ENCODE measurements around the gene DNAJB11.
"Not testable (repeated sequence)": the region's sequence is repeated elsewhere in the genome, so short reads cannot be mapped to it uniquely, and the experiment has no call there.

DNAJB11 gene

GRCh38 chr3:186552408-186553031 is 18.0 kb upstream of the DNAJB11 start:
- no peak for DNase-seq (ENCODE audit: low spot score)

GRCh38 chr3:186564586-186564985 is 5.9 kb upstream of the DNAJB11 start:
- no peak for DNase-seq (ENCODE audit: low spot score)

GRCh38 chr3:186566772-186567071 is 3.8 kb upstream of the DNAJB11 start:
- no peak for DNase-seq (ENCODE audit: low spot score)

DNA sequence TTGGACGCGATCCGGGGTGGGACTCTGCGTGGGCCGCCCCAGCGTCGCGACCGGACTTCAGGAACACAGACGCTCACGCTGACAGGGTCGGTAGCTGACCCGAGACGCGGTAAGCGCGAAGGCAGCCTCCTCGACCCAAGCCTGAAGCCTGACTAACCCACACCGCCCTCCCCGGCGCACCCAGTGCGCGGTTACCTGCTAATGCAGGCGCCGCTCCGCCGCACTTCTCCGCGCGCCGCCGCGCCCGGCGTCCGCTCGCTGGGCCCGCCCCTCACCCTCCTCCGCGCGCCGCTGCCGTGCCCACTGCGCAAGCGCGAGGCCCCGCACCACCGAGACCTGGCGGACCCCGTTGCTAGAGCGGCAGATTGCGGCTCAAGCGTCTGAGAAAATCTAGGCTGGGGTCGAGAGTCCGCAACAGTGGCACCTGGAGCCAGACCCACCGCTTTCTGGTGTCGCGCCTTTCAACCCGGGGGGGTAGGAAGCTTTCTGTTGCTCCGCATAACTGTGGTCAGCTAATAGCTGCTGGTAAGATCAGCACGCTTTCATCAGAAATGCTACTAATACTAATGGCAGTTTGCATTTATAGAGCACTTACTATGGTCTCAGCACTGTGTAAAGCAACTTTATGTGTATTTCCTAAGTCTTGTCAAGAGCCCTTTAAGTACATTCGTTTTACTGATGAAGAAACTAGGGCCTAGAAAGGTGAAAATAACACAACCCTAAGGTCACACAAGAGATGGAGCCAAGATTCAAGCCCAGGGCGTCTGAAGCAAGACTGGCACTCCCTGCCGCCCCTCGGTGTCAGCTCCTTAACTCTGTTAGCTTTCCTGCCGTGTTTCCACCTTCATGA is 3.2 kb upstream of the DNAJB11 start, which contains the start of gene TBCCD1:
Gene TBCCD1, minus strand, starts transcription at position 268 of the 850 bp plus-strand sequence. CDS start 3,010 bp downstream, outside the sequence.
- DNase-seq (ENCODE audit: low spot score), result peak; percentile 97

GRCh38 chr3:186569361-186569760 is 1.2 kb upstream of the DNAJB11 start:
- not testable (repeated sequence) for DNase-seq (ENCODE audit: low spot score)

DNA sequence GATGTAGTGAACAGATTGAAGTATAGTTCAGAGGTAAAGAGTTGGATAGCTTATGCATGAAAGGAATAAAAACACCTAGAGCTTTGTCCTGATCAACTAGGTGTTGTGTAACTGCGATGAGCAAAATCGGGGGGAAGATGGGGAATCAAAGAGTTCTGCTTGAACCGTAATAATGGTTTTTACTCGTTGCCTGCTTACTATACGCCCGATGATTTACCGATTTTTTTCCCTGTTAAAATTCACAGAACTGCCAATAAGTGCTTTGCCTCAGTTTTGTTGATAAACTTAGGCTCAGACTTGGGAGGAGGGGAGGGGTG is 783 bp upstream of the DNAJB11 start:
- DNase-seq (ENCODE audit: low spot score), result no peak

DNA sequence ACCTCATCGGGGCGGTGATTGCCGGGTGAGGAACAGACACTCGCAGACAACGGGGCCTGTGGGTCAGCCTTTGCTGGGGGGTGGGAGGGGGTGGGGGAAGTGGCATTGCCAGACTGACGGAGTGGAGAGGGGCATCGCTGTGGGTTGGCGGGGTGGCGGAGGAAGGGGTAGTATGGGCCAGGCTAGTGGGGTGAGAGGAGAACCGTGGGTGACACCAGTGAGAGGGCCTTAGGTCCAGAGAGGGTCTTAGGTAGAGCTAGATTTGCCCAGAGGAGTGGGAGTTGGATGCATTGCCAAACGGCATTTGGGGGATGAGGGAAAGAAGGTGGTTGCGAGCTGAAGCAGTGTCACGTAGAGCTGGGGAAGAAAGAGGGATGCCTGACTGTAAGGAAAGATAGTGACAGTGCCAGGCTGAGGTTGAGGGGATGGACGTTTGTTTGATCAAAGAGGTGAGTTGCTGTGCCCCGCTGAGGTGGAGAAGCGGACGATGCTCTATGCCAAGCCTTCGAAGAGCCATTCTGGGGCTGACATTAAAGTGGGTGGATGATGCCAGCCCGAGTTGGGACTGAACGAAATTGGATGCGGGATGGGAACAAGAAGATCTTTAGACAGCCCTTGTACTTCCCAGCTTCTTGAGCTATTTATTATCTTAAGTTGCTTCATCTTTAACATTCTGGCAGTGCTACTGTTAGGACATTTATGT is 572 bp downstream of the DNAJB11 start:
- no peak for DNase-seq (ENCODE audit: low spot score)

DNA sequence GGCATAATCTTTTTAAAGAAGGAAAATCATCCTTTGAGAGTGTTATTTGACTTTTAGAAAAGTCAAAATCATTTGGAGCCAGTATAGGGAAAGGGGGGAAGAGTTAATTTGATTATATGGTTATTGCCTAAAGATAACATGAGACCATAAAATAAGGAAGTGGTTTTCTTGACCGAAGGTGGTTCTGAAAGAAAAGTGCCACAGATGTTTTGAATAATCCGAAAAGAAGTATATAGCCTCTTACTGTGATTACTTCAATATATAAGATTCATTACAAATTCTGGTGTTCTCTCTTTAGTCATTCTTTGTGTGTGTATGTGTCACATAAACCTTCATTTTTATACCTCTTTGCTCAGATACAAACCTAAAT is 1.1 kb downstream of the DNAJB11 start:
- no peak for DNase-seq (ENCODE audit: low spot score)

- no peak for DNase-seq (ENCODE audit: low spot score)
Observed at GRCh38 chr3:186577521-186577920, 7.0 kb downstream of the DNAJB11 start.

GRCh38 chr3:186580785-186581184 is 10.3 kb downstream of the DNAJB11 start:
- no peak for DNase-seq (ENCODE audit: low spot score)

DNA sequence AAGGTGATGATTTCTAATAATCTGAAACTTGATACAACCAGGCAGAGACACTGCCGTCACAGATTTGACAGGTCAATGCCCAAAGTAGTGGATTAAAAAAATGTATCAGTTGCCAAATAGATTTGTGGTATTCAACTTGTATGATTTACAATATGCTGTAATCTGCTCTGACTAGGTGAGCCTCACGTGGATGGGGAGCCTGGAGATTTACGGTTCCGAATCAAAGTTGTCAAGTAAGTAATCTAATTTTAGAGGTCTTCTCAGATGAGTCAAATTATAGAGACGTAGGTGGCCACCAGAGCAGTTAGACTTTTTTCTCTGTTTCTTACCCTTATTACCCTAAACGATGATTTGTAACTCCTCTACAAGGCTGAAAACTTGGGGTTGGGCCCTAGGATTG is 12.0 kb downstream of the DNAJB11 start:
- no peak for DNase-seq (ENCODE audit: low spot score)

DNA sequence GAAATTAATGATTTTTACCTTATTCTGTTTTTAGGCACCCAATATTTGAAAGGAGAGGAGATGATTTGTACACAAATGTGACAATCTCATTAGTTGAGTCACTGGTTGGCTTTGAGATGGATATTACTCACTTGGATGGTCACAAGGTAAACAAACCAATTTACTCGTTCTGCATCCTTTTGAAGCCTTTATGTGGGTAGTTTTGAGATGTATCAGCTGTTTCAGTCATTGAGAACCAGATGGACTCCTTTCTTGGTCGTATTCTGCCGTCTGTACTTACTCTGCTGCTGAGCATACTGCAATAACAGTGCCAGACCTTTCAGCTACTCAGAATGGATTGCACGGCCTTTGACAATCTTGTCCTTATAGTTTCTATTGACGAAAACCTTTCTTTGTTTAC is 13.3 kb downstream of the DNAJB11 start:
- no peak for DNase-seq (ENCODE audit: low spot score)

GRCh38 chr3:186586245-186586644 is 15.7 kb downstream of the DNAJB11 start:
- DNase-seq (ENCODE audit: low spot score), result not testable (repeated sequence)

DNA sequence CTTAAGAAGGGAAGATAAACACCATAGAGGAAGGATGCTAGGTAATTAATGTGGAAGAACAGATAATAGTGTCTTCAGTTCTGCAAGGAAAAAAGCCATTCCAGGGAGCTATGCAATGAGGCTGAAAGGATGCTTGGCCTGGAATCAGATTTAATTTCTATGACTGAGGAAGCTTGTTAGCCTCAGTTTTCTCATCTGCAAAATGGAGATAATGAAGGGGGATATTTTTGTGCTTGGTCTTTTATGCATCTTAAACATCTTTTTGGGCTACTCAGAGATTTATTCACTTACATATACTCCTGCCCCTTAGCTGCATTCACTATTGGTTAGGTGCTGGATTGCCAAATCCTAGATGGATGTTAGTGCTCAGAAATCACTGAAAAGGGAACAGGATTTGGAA is 16.7 kb downstream of the DNAJB11 start:
- DNase-seq (ENCODE audit: low spot score), result no peak

- no peak for DNase-seq (ENCODE audit: low spot score)
Observed at GRCh38 chr3:186588632-186589031, 18.1 kb downstream of the DNAJB11 start.

DNA sequence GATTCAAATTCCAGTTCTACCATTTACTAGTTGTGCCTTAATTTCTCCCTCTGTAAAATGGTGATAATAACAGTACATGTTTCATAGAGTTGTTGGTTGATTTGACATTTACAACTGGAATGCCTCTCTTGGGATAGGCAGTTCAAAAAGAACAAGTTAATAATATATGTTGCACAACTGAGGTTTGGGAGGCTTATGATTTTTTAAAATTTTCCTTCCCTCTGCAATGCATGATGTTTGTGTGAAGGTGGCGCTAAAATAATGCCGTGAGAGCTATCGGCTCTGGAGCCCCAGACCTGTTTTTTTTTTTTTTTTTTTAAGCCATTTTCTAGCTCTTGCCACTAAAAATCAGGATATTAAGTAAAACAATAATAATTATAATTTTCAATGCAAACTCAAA is 18.6 kb downstream of the DNAJB11 start:
- DNase-seq (ENCODE audit: low spot score), result no peak

DNA sequence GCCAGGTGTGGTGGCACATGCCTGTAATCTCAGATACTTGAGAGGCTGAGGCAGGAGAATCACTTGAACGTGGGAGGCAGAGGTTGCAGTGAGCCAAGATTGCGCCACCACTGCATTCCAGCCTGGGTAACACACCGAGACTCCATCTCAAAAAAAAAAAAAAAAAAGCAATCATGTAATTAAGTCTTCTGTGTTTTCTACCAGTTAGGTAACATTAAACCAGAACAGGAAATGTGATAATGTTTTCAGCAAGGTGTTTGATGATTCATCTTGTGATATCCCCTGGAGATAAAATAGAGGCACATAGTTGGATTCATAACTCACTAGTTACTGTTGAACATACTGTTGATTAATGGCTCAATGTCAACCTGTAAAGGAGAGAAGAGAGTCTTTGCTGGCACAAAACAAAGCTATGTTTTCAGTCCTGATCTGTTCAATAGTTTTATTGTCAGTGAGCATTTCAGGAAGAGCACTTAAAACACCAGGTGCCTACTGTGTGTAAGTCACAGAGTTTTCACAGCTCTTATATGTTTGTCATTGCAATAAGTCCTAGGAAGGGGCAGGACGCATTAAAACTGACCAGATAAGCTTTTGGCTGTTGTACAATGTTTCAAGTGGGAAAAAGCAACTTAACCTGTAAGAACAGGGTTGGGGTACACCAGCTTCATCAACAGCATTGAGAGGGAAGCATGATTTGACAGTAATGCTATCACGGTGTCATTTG is 19.5 kb downstream of the DNAJB11 start:
- no peak for DNase-seq (ENCODE audit: low spot score)

- DNase-seq (ENCODE audit: low spot score), result no peak
Observed at GRCh38 chr3:186590580-186591295, 20.2 kb downstream of the DNAJB11 start.

DNA sequence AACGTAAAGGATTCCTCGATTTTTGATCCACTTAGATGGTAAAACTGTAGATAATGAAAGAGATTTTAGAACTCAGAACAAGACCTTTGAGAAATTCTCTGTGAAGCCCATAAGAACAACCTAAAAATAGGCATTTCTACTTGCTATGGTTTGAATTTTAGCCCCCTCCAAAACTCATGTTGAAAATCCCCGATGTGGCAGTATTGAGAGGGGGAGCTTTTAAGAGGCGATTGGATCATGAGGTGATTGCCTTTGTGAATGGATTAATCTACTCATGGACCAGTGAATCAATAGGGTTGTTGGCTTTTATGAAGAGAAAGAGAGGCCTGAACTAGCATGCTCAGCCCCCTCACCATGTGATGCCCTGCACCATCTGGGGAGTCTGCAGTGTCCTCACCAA is 22.2 kb downstream of the DNAJB11 start:
- DNase-seq (ENCODE audit: low spot score), result no peak

GRCh38 chr3:186593862-186594261 is 23.3 kb downstream of the DNAJB11 start:
- DNase-seq (ENCODE audit: low spot score), result no peak

DNA sequence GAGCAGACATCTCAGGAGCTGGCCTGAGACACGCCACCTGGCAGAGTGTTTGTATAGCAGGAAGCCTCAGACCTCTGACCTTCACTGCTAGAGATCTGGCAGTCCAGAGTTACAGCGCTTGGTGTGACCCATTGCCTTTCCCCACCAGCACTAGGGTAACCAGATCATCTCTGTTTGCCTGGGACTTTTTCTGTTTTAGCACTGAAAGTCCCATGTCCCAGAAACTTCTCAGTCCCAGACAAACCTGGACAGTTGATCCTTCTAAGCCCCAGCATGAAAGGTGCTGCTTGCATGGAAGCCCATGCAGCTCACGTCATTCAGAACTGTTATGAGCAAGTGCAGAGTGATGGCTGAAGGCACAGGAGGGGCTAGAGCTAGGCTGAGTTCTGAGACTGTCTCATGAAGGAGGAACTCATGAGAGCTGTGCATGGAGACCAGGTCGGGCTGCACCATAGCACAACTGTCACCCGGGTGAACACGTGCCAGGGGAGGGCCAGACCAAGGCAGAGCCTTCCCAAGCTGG is 24.1 kb downstream of the DNAJB11 start:
- no peak for DNase-seq (ENCODE audit: low spot score)
